ENCODE data around the gene ARHGDIB.
A peak's percentile ranks its signal among the peaks of the same experiment; 100 is the strongest.

Gene ARHGDIB

GRCh38 chr12:14924541-14924940 is 36.9 kb downstream of the ARHGDIB start:
- FAIRE-seq, result no peak

GRCh38 chr12:14923944-14924343 is 37.5 kb downstream of the ARHGDIB start:
- no peak for FAIRE-seq

GRCh38 chr12:14921218-14921617 is 40.2 kb downstream of the ARHGDIB start:
- FAIRE-seq, result no peak

GRCh38 chr12:14920475-14921126 is 40.8 kb downstream of the ARHGDIB start:
- no peak for FAIRE-seq

- no peak for FAIRE-seq
Measured at GRCh38 chr12:14919455-14919854, 41.9 kb downstream of the ARHGDIB start.

- FAIRE-seq, result no peak
Measured at GRCh38 chr12:14915736-14916135, 45.7 kb downstream of the ARHGDIB start.

- FAIRE-seq, result no peak
Measured at GRCh38 chr12:14913381-14913781, 48.0 kb downstream of the ARHGDIB start.

GRCh38 chr12:14911131-14911530 is 50.3 kb downstream of the ARHGDIB start:
- no peak for FAIRE-seq

GRCh38 chr12:14910090-14910915 is 51.1 kb downstream of the ARHGDIB start:
- no peak for FAIRE-seq

- FAIRE-seq, result no peak
Measured at GRCh38 chr12:14907953-14908352, 53.4 kb downstream of the ARHGDIB start.

GRCh38 chr12:14906114-14906513 is 55.3 kb downstream of the ARHGDIB start:
- FAIRE-seq, result no peak

GRCh38 chr12:14905269-14906004 is 56.0 kb downstream of the ARHGDIB start:
- no peak for FAIRE-seq

GRCh38 chr12:14904854-14905253 is 56.5 kb downstream of the ARHGDIB start:
- no peak for FAIRE-seq

GRCh38 chr12:14903386-14904098 is 57.9 kb downstream of the ARHGDIB start:
- no peak for FAIRE-seq

- FAIRE-seq, result peak; percentile 76
Measured at GRCh38 chr12:14902465-14902864, 58.9 kb downstream of the ARHGDIB start.

- FAIRE-seq, result no peak
Measured at GRCh38 chr12:14901228-14901562, 60.2 kb downstream of the ARHGDIB start.

- FAIRE-seq, result no peak
Measured at GRCh38 chr12:14900521-14901227, 60.7 kb downstream of the ARHGDIB start.

- FAIRE-seq, result no peak
Measured at GRCh38 chr12:14896521-14897169, 64.8 kb downstream of the ARHGDIB start.

GRCh38 chr12:14893506-14894250 is 67.7 kb downstream of the ARHGDIB start:
- no peak for FAIRE-seq

GRCh38 chr12:14892726-14893505 is 68.5 kb downstream of the ARHGDIB start:
- no peak for FAIRE-seq

Data from islet of Langerhans (tissue), 1 donor.